ENCODE data around the gene CACHD1.

GRCh38 chr1:64555947-64556346 lies 86.0 kb downstream of the CACHD1 start:
- TF ChIP-seq POLR2A (IDR thresholded peaks at IDR 0.05; ENCODE audit: low read length) (no peak), GATA1 (IDR thresholded peaks at IDR 0.05; ENCODE audit: low read depth, low read length) (no peak)

Data from erythroblast (primary cell).